NOMO-1 (cell line): ENCODE measurements around the gene SERGEF.

Source experiments
- DNase-seq, 2 experiments: peaks; one replicate each; lab custom pipeline; 2025; ENCODE audit not compliant: unreplicated experiment in 2 of 2; lab: John Stamatoyannopoulos, UW

SERGEF gene

DNA sequence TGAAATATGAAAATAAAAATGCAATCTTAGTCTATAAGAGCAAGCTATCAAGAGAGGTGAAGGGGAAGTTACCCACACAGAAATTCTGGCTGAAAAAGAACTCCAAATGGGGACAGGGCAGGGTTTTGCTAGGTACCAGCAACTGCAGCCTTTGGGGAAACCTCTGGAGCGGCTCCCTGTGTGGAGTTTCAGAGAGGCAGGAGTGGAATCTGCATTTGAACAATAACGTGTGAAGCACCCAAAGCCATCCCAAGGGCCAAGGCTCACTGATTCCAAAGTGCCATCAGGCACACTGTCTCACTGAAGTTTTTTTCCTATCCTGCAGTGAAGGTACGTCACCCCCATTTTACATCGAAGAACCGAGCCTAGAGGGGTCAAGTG is 190.5 kb downstream of the SERGEF start:
- DNase-seq, result no peak

GRCh38 chr11:17821648-17822400 is 191.0 kb downstream of the SERGEF start:
- DNase-seq, result no peak

GRCh38 chr11:17816232-17816931 is 196.5 kb downstream of the SERGEF start:
- no peak for DNase-seq

GRCh38 chr11:17814546-17814945 is 198.3 kb downstream of the SERGEF start:
- DNase-seq, result no peak

- DNase-seq, result no peak
Measured at GRCh38 chr11:17813391-17814059, 199.3 kb downstream of the SERGEF start.

GRCh38 chr11:17812865-17813187 is 200.0 kb downstream of the SERGEF start:
- DNase-seq, result no peak

- no peak for DNase-seq
Measured at GRCh38 chr11:17812091-17812864, 200.6 kb downstream of the SERGEF start.

DNA sequence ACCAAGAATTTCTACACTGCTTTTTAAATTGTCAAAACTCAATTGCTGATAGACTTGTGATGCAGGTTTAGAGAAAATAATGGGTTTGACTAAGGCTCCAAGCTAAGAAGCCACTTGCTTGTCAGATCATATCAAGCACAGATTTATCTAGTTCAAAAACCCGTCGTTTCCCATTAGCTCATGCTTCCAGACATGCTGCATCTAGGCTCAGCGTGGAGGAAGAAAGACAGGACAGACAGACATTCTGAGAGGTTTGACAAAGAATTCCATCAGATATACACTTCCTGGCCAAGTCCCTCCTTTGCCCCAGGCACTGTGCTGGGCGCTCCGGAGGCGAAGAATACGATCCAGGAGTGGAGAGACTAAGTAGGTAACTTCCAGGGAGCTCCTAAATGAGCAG is 201.5 kb downstream of the SERGEF start:
- DNase-seq, result no peak

DNA sequence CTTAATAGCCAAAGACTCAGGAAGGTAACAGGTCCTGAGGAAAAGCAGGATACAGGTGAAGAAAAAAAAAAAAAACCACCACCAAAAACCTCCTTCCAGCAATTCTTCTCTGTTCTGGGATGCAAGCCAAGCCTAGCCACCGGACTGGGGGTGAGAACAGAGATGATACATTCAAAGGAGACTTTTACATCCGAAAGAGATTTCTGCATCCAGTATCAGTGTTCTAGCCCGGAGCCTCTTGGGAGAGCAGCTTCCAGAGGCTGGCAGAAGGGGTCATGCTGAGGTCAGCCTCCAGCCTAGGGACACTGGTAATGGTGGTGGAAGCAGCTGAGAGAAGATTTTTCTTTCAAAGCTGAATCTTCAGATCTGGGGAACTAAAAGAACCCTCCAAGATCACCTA is 202.1 kb downstream of the SERGEF start:
- DNase-seq, result no peak

- DNase-seq, result no peak
Measured at GRCh38 chr11:17810041-17810440, 202.8 kb downstream of the SERGEF start.

DNA sequence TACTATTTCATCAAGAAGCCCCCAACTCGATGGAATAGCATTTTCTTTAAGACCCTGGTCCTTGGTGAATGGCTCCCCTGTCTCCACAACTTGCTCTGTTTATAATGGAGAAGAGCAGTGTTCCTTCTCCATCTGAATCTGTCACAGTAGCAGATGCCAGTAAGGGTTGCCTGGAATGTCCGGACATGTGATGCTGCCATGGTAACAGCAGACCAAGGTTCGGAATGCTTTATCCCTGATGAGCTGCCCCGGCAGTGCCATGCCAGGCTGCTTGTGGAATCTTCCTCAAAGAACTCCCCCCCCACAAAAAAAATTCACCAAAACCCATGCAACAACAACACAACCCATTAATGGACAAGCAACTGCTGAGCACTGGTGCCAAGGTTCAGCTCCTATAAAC is 205.8 kb downstream of the SERGEF start:
- no peak for DNase-seq

GRCh38 chr11:17805873-17806272 is 207.0 kb downstream of the SERGEF start:
- DNase-seq, result no peak

GRCh38 chr11:17805043-17805442 is 207.8 kb downstream of the SERGEF start:
- no peak for DNase-seq

DNA sequence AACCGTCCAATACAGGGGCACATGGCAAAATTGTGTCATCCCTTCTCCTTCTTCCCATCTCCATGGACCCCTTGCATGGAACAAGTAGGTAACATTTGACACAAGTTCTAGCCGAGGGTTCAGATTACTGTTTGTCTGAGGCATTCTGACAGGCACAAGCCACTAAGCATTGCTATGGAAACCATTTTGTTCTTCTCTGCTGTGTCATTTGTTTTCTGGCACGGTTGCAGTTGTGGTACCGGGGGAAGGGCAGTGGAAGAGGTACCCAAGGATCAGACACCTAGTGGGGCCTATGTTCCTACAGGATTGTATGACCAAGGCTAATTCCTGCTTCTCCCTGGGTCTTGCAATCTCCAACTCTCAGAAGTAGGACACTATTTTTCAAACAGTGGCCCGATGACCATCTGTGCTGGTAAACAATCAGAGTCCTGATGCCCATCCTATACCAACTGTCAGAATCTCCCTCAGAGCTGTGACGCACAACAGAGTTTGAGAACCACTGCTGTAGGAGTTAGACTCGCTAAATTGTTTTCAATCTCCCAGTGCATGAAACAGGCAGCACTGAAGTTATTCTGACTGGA is 209.0 kb downstream of the SERGEF start:
- no peak for DNase-seq

- DNase-seq, result no peak
Measured at GRCh38 chr11:17802491-17802890, 210.4 kb downstream of the SERGEF start.

- no peak for DNase-seq
Measured at GRCh38 chr11:17801166-17801565, 211.7 kb downstream of the SERGEF start.

DNA sequence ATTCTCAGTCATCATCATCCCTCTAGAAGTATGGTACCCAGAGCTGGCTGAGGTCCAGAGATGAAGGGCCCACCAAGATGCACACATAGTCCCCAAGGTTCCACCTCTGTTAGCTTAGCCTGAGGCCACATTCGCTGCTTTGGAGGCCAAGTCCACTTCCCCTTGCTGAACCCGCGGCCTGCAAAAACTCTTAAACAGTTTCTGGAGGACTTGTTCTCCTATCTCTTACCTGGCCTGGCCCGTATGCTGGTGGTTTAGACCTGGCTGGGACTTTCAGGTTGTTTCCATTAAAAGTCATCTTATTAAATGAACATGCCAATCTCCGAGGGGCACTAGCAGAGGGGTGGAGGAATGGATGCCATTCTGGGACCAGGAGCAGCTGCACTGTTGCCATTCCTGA is 213.7 kb downstream of the SERGEF start:
- no peak for DNase-seq

DNA sequence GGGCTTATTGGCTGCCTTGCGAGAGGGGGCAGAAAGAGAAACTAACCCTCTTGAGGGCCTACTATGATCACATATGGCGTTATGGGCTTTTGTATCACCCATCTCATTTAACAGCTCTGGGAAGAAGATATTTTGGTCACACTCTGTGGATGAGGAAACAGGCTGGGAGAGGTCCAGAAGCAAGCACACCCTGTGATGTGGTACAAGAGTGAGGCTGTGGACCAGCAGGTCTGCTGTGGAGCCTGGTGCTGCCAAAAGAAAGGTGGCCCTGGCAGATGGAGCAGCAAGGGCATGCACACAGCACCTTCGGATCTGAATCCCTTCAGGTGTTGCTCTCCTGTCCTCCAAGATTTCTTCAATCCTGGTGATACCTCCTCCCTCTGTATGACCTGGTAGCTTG is 214.1 kb downstream of the SERGEF start:
- DNase-seq, result no peak

- DNase-seq, result no peak
Measured at GRCh38 chr11:17798253-17798652, 214.6 kb downstream of the SERGEF start.

DNA sequence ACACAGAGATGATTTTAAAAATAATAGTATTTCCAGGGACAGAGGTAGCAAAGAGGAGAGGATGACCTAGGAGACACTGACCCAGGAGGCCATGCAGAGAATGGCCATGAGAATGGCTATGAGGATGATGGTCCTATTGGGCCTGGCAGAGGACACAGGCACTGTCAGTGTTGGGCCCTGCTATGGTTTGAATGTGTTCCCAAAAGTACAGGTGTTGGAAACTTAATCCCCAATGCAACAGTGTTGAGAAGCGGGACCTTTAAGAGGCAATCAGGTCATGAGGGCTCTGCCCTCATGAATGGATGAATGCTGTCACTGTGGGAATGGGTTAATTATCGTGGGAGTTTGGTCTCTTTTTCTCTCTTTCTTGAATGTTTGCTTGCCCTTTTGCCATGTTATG is 216.7 kb downstream of the SERGEF start:
- no peak for DNase-seq

- DNase-seq, result no peak
Measured at GRCh38 chr11:17794981-17795380, 217.9 kb downstream of the SERGEF start.
